GM21723 (cell line): ENCODE data around the gene AMIGO3.

Experiments
- ATAC-seq: cut with Tn5 transposase; IDR thresholded peaks from one replicate; pipeline ENCODE4 v1.9.1; 2021; ENCODE audit warnings: mild to moderate bottlenecking, moderate library complexity; ENCODE audit not compliant: unreplicated experiment

The AMIGO3 gene

GRCh38 chr3:49671291-49672288, 47.9 kb downstream of the AMIGO3 start:
- no peak for ATAC-seq

GRCh38 chr3:49670940-49671290, 48.6 kb downstream of the AMIGO3 start:
- no peak for ATAC-seq

GRCh38 chr3:49669352-49669751, 50.1 kb downstream of the AMIGO3 start:
- ATAC-seq = no peak

- no peak for ATAC-seq
Observed at GRCh38 chr3:49668861-49669260, 50.6 kb downstream of the AMIGO3 start.

- no peak for ATAC-seq
Observed at GRCh38 chr3:49668414-49668797, 51.1 kb downstream of the AMIGO3 start.

- no peak for ATAC-seq
Observed at GRCh38 chr3:49667701-49668413, 51.6 kb downstream of the AMIGO3 start.
